ENCODE data around the gene CALML6. TPM values are rescaled to one million over a fixed set of nuclear protein-coding genes. Genes with fewer than 3 reads are reported as not detected.
"Not testable (repeated sequence)": the region's sequence is repeated elsewhere in the genome, so short reads cannot be mapped to it uniquely, and the experiment has no call there.

The CALML6 gene, protein sequence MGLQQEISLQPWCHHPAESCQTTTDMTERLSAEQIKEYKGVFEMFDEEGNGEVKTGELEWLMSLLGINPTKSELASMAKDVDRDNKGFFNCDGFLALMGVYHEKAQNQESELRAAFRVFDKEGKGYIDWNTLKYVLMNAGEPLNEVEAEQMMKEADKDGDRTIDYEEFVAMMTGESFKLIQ
- polyA plus RNA-seq (ENCODE audit: insufficient read length): 0.65 TPM
- long read RNA-seq, donor 1, partial matches to known transcripts: 0 of 1 reads
- long read RNA-seq, donor 1, other reads (novel, unspliced or antisense): 0 of 1 reads
- long read RNA-seq, donor 2: 0 reads
- long read RNA-seq, donor 3: 0 reads
- long read RNA-seq, donor 4: 0 reads
- long read RNA-seq, donor 5: 0 reads
- long read RNA-seq, donor 6: 0 reads
- long read RNA-seq, donor 7: 0 reads
- long read RNA-seq, donor 8: 0 reads

DNA sequence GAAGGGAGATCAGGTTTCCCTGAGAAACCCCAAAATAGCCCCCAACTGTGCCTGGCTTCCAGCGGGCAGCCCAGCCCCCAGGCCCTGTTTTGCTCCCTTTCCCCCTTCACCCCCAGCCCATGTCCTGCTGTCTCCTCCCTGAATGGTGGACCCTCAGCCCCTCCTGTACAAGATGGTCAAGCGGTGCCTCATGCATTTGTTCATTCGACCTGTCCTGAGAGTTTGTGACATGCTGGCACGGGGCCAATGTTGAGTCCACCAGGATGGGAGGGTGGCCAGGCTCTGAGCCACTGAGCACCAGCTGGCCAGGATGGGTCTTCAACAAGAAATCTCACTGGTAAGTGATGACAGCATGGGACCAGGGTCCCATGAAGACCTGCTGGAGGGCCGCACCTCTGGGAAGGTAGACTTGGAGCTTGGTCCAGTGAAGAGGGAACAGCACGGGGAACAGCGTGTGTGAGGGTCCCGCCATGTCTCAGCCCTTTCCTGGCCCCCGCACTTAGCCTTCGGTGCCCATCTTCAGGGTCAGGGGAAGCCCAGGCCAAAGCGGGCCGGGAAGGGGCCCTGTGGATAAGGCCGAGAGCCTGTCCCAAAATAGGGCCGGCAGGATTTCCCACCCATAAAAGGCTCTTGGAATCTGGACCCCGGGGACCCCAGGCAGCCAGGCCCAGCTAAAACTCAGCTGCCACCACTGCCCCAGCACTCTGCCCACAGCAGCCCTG, at the start of gene CALML6:
TSS of gene CALML6 (plus strand) at position 290 of the 722 bp plus-strand sequence. CDS start at position 311, 21 bp downstream.
- no peak for DNase-seq

DNA sequence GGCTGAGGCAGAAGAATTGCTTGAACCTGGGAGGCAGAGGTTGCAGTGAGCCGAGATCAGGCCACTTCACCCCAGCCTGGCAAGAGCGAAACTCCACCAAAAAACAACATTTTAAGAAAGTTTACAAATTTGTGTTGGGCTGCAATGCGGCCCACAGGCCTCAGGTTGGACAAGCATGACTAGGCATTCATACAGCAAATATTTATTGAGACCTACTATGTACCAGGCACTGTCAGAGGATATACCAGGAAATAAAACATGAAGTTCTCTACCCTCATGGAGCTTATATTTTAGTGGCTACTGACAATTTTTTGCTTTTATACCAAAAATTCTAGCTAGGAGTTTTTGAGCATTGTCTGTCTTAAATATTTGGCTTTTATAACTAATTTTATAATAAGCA, 47.9 kb upstream of the CALML6 start:
- no peak for DNase-seq

DNA sequence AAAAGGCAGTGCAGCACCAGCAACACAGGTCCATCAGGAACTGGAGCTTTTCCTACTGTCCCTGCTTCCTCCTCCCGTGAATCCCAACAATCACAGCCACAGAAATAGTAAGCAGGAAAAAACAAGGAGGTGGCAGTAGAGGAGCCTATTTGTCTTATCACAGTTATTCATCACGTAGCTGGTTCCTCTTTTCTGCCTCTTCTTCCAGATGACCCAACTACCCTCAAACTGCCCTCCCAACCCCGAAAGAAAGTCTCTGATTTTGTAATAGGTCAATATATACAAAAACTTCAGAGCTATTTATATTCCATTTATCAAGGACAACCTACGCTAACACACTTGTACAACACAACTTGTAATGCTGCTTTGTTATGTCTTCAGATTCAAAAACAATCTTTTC, 45.6 kb upstream of the CALML6 start:
- no peak for DNase-seq

DNA sequence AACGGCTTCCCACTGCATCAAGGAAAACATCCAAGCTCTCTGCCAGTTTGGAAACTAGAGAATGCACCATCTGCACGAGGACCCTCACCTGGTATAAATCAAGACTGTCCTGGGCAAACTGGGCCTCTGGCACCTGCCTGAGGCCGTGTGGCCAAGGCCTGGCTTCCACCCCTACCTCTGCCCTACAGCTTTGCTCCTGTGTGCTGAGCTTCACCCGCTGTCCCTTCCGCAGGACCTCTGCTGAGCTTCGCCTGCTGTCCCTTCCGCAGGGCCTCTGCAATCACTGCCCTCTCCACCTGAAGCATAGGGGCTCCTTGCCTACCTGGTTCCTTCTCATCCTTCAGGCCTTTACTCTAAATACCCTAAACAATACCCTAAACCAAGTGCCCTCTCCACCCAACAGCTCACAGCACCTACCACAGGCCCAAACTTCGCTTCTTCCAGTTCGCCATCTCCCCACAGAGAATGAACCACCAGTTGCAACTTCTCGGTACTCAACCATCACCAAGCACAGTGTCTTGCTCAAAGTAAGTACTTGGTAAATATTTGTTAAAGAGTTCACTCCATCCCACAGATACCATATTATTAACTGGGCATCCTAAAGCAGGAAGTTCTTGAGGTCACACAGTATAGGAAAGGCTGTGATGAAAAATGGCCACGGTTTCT, 42.6 kb upstream of the CALML6 start:
- no peak for DNase-seq

DNA sequence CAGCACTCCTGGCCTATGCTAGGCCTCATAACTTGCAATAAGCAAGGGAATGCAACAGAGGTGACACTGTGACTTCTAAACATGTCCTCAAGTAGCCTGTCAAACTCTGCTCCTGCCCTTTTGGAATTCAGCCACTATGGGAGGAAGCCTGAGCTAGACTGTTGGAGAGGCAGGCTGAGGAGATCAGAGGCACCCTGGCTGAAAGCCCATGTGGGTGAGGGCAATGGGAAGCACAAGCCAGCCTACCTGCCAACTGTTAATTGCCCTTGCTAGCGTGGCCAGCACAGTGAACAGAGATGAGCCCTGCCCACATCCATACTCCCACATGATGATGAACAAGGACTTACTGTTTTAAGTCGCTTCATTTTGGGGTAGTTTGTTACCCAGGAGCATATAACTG, 41.9 kb upstream of the CALML6 start:
- DNase-seq: no peak

DNA sequence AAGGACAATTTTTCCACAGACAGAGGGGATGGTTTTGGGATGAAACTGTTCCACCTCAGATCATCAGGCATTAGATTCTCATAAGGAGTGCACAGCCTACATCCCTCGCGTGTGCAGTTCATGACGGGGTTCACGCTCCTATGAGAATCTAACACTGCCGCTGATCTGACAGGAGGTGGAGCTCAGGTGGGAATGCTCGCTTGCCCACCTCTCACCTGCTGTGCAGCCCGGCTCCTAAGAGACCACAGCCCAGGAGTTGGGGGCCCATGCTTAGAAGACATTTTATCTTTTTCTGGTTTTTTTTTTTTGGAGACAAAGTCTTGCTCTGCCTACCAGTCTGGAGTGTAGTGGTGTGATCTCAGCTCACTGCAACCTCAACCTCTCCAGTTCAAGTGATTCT, 40.2 kb upstream of the CALML6 start:
- DNase-seq: no peak

DNA sequence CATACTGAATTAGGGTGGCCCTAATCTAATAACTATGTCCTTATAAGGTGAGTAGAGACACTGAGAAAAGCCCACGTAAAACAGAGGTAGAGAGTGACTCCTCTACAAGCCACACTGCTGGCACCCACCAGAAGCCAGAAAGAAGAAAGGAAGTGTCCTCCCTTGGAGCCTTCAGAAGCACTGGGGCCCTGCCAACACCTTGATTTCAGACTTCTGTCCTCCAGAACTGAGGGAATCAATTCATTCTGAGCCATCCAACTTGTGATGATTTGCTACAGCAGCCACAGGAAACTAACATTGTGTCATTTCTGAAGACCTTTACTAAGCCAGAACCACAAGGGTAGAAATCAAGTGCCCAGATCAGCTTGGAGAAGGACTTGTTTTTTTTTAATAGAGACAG, 39.1 kb upstream of the CALML6 start:
- no peak for DNase-seq

DNA sequence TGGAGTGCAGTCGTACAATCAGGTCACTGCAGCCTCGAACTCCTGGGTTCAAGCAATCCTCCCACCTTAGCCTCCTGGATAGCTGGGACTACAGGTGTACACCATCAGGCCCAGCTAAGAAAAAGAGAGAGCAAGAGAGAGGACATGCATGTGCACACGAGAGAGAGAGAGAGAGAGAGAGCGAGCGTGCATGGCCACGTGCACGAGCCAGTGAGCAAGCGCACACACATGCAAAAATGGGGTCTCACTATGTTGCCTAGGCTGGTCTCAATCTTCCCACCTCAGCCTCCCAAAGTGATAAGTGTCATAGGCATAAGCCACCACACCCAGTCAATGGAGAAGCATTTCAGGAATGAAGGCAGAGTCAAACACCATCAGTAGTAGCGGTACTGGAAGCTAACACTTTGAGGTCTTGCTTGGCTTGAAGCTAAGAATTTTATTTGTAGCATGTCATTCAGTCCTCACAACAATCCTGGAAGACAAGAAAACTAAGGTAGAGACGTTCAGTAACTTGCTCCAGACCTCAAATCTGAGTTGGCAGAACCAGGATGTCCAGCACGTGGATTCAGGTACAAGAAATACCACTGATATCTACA, 38.6 kb upstream of the CALML6 start:
- DNase-seq: no peak

DNA sequence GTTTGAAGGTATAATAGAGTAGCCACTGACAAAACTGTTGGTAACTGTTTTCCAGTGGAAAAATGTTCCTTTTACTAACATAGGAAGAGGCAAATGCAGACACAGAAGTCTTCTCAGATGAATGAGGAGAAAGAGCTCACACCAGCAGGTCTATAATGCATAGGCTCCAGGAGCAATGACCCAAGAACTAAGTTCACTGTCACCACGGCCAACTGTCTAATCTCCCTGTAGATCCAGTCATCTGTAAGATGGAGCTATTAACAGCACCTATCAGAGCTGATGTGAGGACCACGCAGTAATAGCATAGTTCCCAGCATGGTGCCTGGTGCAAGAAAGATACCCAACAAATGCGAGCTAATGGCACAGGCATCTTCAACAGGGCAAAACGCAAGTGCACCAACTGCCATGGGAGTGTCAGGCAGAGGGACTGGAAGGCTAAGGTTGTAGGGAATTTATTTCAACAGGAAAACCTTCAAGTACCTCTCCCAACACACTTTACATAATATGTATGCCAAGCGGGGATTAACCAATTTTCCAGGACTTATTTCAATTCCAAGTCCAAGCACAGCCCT, 37.1 kb upstream of the CALML6 start:
- no peak for DNase-seq

DNA sequence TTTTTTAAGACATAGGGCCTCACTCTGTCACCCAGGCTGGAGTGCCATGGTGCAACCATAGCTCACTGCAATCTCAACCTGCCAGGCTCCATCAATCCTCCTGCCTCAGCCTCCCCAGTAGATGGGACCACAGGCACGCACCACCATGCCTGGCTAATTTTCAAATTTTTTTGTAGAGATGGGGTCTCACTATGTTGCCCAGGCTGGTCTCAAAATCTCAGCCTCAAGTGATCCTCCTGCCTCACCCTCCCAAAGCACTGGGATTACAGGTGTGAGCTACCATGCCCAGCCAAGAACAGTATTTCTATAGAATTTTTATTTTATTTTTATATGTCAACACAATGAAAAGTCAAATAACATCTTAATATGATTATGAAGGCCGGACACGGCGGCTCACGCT, 35.1 kb upstream of the CALML6 start:
- DNase-seq: no peak

DNA sequence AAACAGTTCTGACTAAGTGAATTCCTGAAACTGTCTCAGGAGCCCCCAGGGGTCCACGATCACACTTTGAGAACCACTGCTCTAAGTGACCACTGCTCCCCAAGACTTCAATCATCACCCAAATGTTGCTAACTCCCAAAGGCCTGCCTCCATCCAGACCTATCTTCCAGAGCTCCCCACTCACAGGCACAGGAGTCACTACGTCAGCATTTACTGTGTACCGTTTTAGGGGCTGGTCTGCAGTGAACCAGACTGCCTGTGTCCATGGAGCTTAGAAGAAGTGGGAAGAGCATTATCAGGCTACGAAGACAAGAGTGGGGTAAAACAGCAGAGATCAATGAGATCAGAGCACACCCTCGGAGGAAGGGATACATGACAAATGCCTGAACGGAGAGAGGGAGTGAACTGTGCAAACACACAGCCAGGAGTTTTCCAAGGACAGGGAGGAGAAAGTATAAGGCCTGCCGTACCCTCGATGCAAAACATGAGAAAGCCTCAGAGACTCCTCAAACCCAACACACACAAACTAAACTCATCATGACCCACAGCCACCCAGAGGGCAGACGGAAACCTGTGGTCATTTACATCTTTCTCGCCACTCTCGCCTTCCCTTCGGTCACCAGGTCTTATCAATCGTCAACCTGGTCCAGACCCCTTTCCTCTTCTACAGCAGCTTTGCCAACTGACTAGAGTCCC, 34.3 kb upstream of the CALML6 start:
- no peak for DNase-seq

DNA sequence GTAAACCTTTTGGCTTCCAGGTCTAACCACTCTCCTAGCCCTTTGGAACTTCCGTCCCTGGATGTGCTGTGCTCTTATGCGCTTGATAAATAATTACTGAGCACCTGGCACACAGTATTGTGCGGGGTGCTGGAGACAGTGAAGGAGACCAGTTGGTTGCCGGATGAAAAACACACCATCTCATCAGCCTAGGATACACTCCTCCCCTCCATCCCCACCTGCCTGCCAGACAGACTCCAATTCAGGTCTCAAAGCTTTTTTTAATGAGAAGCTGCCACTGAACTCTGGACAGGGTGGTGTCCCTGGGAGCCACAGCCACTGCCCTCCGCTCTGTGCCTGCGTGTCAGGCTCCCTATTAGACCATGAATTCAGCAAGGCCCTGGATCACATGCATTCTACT, 33.3 kb upstream of the CALML6 start:
- DNase-seq: no peak

DNA sequence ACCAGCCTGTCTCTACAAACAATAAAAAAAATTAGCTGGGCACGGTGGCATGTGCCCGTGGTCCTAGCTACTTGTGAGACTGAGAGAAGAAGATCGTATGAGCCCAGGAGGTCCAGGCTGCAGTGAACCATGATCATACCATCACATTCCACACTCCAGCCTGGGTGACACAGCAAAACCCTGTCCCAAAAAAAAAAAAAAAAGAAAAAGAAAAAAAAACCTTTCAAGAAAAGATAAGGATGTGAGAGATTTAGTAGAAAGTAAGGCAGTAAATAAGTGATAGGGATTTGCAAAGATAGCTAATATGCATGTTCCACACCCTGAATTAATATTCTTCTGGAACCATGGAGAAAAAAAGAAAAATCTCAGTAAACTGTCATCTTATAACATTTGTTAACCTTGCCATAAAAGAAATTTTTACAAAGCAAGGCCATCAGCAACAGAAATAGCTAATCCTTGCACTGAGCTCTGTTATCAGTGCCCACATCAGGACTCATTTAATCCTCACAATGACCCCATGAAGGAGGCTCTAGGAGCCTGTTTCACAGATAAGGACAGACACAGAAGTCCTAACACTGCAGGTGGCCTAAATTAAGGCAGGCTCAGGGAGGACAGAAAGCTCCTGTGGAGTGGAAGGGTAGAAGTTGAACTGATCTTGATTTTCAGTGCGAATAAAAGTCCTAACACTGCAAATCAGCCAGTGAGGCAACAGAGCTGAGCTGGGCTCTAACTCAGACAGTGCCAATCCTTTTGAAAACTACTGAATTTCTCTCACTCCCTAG, 31.8 kb upstream of the CALML6 start:
- DNase-seq: no peak

DNA sequence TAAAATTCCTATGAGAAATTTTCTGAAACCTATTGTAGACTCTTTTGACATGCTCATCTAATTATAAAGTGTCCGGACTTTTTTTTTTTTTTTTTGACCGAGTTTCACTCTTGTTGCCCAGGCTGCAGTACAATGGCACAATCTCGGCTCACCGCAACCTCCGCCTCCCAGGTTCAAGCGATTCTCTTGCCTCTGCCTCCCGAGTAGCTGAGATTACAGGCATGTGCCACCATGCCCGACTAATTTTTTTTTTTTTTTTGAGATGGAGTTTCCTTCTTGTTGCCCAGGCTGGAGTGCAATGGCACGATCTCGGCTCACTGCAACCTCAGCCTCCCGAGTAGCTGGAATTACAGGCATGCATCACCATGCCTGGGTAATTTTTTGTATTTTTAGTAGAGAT, 31.2 kb upstream of the CALML6 start:
- DNase-seq: not testable (repeated sequence)

DNA sequence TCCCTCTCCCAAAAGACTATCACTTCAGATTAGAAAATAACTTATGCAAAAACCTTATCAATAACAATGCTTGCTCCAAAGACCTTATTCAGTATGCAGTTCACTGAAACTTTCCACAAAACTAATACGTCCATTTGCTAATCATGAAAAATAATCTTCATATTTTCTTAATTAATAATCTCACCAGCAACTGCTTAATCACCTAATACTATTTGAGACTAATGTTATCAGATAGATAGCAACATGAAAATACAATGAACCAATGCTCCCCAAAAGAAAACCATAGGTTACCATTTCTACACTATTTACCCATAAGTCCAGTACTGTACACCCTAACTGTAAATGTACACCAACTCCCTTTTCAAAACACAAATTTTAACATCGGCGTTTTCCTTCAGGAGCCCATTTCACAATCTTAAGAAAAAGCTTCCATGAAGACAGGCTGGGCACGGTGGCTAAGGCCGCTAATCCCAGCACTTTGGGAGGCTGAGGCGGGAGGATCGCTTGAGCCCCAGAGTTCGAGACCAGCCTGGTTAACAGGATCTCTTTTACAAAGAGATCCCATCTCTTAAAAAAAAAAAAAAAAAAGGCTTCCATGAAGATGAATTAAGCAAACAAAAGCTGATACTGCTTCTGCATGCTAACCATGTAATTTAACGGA, 25.8 kb upstream of the CALML6 start:
- no peak for DNase-seq

DNA sequence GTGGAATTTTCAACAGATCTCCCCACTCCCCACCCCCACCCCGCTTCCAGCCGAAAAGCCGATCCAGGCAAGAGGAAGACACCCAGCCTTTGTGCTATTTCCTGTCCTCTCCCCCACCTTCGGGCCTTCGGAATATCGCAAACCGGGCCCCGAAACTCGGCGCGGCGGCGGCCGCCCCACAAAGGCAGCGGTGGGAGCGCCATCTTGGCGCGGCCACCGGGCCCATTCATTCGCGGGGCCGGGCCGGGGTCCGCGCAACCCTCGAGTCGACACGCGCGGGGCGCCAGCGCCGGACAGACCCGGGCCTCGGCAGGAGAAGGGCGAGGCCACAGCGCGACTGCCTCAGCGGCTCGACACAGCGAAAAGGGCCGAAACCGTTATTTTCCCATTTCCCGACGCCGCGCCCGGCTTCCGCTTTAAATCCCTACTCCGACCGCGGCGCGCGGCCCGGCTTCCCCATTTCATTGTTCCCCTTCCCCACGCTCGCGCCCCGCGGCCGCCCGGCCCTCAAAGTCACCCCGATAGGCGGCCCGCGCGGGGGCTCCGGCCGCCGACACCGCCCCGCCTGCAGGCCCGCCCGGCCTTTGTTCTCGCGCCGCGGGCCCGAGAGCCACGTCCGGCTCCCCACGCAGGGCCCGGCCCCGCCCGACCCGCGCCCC, 25.1 kb upstream of the CALML6 start:
- no peak for DNase-seq

DNA sequence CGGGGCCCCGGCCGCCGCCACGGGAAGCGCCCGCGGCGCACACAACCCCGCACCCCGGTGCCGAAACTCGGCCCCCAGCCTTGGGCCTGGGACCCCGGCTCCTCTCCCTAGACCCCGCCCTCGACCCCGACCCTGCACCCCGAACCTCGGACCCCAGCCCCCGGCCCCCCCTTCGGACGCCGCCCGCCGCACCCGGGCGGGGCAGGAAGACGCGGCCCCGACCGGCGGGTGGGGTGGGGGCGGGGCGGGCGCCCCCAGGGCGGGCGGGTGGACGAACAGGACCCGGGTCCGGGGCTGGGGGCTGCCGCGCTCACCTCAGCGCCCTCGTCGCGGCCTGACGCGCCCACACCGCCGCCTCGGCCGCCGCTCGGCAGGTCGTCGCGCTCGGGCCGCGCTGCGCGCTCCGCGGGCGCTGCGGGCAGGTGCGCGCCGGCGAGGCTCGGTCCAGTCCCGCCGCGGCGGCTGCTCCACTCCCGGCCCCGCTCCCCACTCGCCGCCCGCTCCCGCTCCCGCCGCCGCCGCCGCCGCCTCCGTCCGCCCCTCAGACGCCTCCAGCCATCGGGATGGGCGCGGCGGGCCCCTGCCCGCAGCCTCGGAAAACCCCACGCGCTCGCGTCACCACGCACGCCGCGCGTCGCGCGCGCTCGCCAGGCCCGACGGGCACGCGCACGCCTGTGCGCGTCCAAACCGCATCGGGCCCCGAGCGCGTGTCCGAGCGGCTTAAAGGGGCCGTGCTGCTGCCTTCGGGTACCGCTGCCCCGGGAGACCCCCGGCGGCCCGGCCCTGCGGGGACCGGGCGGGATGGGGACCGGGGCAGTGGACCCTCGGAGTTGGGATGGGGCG, 24.3 kb upstream of the CALML6 start, which contains the start of gene GNB1:
TSS of gene GNB1 (minus strand) at position 582 of the 843 bp plus-strand sequence. CDS start 65,634 bp downstream, outside the sequence.
- DNase-seq: peak; percentile 90

DNA sequence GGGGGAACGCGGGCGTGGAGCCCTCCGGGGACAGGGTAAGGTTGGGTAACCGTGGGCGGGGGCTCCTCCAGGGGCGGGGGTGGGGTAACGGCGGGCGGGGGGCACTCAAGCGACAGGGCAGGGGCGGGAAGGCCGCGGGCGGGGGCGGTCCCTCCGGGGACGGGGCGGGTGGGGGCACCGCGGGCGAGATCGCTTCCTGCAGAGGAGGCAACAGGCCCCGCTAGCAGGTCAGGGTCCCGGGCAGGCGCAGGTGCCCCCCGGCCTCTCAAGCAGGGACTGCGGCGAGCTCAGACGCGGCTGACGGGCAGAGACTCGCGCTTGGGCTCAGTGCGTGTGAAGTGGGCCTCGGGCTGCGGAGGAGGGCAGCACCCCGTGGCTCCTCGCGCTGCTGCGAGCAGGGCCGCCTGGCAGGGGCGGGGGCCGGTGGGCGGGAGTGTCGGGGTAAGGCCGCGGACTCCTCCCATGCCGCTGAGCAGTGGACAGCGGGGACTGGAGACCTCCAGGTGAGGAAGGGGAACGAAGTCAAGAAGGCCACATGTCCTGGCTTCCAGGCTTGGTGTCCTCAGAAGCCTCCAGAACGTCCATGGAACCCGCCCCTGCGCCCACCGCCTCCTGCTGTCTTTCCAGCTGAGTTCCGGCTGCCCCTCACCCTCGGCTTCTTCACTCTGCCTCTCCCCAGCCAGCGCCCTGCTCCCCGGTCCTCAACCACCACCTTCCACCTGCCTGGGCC, 23.5 kb upstream of the CALML6 start:
- no peak for DNase-seq
